ENCODE data around the gene NCOA1. TPM values are rescaled to one million over a fixed set of nuclear protein-coding genes. Genes with fewer than 3 reads are reported as not detected.

Gene NCOA1
- total and polyA plus RNA-seq, 2 donors (not counting 3 experiments of a cell fraction or from before 2014, with no cell fraction given) = 11.4 to 14.1 TPM

- no peaks in the 10 kb centered on the region for H3K79me2 ChIP-seq (ENCODE audit: control insufficient read depth, insufficient read depth, low read length)
- BruUV-seq (replicated peaks) = no TSS peak
- H3K4me1 ChIP-seq (ENCODE audit: control insufficient read depth, extremely low read depth, insufficient read depth, low read length) = peaks cover 16% of the 10 kb centered on the region
- intact Hi-C loops (cut with micrococcal nuclease) = no loop called here
- no peaks in the 10 kb centered on the region for H4K20me1 ChIP-seq (replicated peaks; ENCODE audit: control insufficient read depth, extremely low read depth, insufficient read depth, low read length)
- dilution Hi-C loops (cut with MboI; ENCODE audit: extremely low pct_ligation_motif_present, low sequenced_read_pairs) = no loop called here
- ChIA-PET CTCF (no interaction called here), POLR2A (no interaction called here)
- H3K4me2 ChIP-seq (ENCODE audit: insufficient read depth, low read length) = no peak overlapping the region
- FAIRE-seq (no peak), DNase-seq (ENCODE audit: low read depth, low spot score) (no peak)
- no peaks in the 10 kb centered on the region for H3K36me3 ChIP-seq (ENCODE audit: control insufficient read depth in 2 of 2, extremely low read depth in 1 of 2, insufficient read depth in 2 of 2, low read length in 2 of 2)
- no peaks in the 10 kb centered on the region for H3K9me3 ChIP-seq (replicated peaks; ENCODE audit: control insufficient read depth, insufficient read depth, low read length)
- TF ChIP-seq JUN (IDR thresholded peaks at IDR 0.05; ENCODE audit: borderline replicate concordance, insufficient read depth, insufficient read length, low read depth) = no peak
- TF ChIP-seq POLR2AphosphoS5 (IDR thresholded peaks at IDR 0.05; ENCODE audit: insufficient read depth, low read depth, low read length) = no peak
- TF ChIP-seq MAX (IDR thresholded peaks at IDR 0.05; ENCODE audit: insufficient read depth, insufficient read length) = no peak
- no peak for TF ChIP-seq CTCF (IDR thresholded peaks at IDR 0.05; ENCODE audit: extremely low read depth in 1 of 2, insufficient read depth in 1 of 2, low read depth in 1 of 2, low read length in 2 of 2)
- H2AFZ ChIP-seq (ENCODE audit: low read depth, low read length) = no peak overlapping the region
- H3K9me1 ChIP-seq (replicated peaks; ENCODE audit: control insufficient read depth, extremely low read depth, insufficient read depth, low read length) = no peaks in the 10 kb centered on the region
- no peak overlapping the region for H3K4me3 ChIP-seq (replicated peaks in 1 of 3; ENCODE audit: insufficient read depth in 1 of 3, low read depth in 1 of 3, low read length in 3 of 3)
- no peak overlapping the region for H3K27ac ChIP-seq (ENCODE audit: insufficient read depth, low read depth, low read length)
- no peaks in the 10 kb centered on the region for H3K27me3 ChIP-seq (ENCODE audit: control insufficient read depth in 2 of 2, insufficient read depth in 2 of 2, low read length in 2 of 2)
- H3K9ac ChIP-seq (replicated peaks; ENCODE audit: extremely low read depth, insufficient read depth, low read length) = no peak overlapping the region
These were observed 243.7 kb downstream of the NCOA1 start for GRCh38 chr2:24734741-24735140.

GRCh38 chr2:24739354-24740025 is 248.4 kb downstream of the NCOA1 start:
- intact Hi-C loops (cut with micrococcal nuclease) = no loop called here
- Histone ChIP-seq H2AFZ (ENCODE audit: low read depth, low read length) (no peak overlapping the region), H3K9me1 (replicated peaks; ENCODE audit: control insufficient read depth, extremely low read depth, insufficient read depth, low read length) (no peaks in the 10 kb centered on the region), H3K4me1 (ENCODE audit: control insufficient read depth, extremely low read depth, insufficient read depth, low read length) (no peaks in the 10 kb centered on the region), H3K36me3 (ENCODE audit: control insufficient read depth in 2 of 2, extremely low read depth in 1 of 2, insufficient read depth in 2 of 2, low read length in 2 of 2) (peaks cover 0 to 6% of the 10 kb centered on the region in 2 experiments), H4K20me1 (replicated peaks; ENCODE audit: control insufficient read depth, extremely low read depth, insufficient read depth, low read length) (no peaks in the 10 kb centered on the region), H3K27me3 (ENCODE audit: control insufficient read depth in 2 of 2, insufficient read depth in 2 of 2, low read length in 2 of 2) (no peaks in the 10 kb centered on the region), H3K9me3 (replicated peaks; ENCODE audit: control insufficient read depth, insufficient read depth, low read length) (no peaks in the 10 kb centered on the region), H3K4me3 (replicated peaks in 1 of 3; ENCODE audit: insufficient read depth in 1 of 3, low read depth in 1 of 3, low read length in 3 of 3) (no peak overlapping the region), H3K9ac (replicated peaks; ENCODE audit: extremely low read depth, insufficient read depth, low read length) (no peak overlapping the region), H3K27ac (ENCODE audit: insufficient read depth, low read depth, low read length) (no peak overlapping the region), H3K4me2 (ENCODE audit: insufficient read depth, low read length) (no peak overlapping the region), H3K79me2 (ENCODE audit: control insufficient read depth, insufficient read depth, low read length) (no peaks in the 10 kb centered on the region)
- POLR2A ChIA-PET = no interaction called here
- DNase-seq (ENCODE audit: low read depth, low spot score) (no peak), FAIRE-seq (no peak)
- no TSS peak for BruUV-seq (replicated peaks)
- CTCF ChIA-PET = interaction anchor here (0.5 to 1.4 kb wide), 3 partner anchors 11 to 170 kb away, joined by 3 to 8 read pairs (median 3); no protein-coding TSS in a partner anchor
- no peak for TF ChIP-seq GATA2 (IDR thresholded peaks at IDR 0.05; ENCODE audit: insufficient read depth, insufficient read length, low read depth, low read length)
- dilution Hi-C loops (cut with MboI; ENCODE audit: extremely low pct_ligation_motif_present, low sequenced_read_pairs) = no loop called here

All from endothelial cell of umbilical vein (primary cell).